SHP77 (cell line): Measurements from ENCODE around the gene SUSD1.

Experiments
- DNase-seq, 2 experiments: peaks; one replicate each; lab custom pipeline; 2025; lab: John Stamatoyannopoulos, UW

The SUSD1 gene

DNA sequence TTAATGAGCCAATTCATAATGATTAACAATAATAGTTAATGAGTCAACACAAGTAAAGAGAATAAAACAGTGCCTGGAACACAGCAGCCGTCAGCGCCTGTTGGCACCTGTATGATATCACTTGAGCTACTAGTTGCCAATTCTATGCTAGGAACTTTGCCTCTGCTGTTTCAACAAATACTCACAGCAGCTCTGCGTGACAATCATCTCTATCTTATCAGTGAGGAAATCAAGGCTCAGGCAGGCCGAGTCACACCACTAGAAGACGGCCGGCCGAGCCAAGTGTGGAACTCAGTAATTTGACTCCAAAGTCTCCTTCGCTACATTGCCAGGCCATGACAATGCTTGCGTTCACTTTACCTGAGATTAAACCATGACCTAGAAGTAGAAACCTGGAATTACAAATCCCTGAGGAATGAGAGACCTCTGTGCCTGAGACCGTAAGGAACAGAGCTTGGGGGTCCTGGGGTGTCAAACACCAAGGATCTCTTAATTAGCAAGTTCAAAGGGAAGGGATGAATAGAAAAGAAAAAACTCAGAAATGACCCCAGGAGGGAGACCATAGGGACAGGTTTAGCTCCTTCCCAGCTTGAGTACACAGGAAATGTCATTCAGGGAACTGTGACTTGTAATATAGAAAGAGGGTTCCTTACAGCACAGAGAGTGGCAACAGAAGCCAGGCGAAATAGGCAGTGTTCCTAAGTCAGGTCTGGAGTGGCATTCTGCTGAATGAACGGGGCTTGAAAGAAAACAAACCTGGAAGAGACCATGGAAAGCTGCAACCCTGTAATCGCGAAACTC lies 109.1 kb downstream of the SUSD1 start:
- DNase-seq, result no peak

DNA sequence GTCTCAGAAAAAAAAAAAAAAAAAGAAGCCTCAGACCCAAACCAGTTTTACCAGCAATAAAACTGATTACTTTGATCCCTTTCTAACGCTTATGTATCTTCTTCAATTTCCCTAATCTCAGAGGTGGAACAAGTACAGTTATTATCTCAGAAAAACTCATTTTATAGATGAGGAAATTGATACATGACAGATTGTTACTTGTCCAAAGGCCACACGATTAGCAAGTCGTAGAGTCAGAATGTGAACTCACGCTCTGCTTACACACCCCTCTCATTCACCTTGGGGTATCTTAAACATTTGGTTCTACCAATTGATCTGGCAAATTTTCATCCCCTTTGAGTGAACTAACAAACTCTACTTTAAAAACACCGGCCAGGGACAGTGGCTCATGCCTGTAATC lies 110.2 kb downstream of the SUSD1 start:
- no peak for DNase-seq

DNA sequence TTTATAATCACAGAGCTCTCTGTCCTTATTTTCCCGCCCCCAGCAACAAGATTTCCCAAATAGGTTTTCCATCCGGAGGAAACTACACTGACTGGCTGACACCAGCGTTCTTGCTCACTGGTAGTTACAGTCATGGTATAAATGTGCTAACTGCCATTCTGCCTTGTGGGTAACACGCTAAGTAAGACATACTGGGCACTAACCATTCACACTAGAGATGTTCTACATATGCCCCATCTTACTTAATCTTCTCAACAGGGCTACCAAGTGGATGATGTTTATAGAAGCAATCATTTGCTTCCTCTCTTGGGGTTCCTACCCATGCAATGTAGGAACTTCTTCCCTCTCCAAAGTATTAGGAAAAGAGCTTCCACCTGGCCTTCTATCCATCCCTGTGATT lies 111.5 kb downstream of the SUSD1 start:
- DNase-seq, result no peak

DNA sequence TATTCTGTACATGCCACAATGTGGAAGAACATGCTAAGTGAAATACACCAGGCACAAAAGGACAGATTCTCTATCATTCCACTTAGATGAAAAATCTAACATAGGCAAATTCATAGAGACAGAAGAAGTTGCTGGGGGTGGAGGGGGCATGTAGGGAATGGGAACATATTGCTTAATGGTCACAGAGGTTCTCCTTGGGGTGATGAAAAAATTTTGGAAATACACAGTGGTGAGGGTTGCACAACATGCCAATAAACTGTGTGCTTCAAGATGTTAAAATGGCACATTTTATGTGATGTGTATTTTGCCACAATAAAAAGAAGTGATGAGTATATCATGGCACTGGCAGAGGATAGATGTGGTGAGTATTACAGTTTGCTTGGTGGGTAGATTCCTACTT lies 111.9 kb downstream of the SUSD1 start:
- DNase-seq, result no peak

DNA sequence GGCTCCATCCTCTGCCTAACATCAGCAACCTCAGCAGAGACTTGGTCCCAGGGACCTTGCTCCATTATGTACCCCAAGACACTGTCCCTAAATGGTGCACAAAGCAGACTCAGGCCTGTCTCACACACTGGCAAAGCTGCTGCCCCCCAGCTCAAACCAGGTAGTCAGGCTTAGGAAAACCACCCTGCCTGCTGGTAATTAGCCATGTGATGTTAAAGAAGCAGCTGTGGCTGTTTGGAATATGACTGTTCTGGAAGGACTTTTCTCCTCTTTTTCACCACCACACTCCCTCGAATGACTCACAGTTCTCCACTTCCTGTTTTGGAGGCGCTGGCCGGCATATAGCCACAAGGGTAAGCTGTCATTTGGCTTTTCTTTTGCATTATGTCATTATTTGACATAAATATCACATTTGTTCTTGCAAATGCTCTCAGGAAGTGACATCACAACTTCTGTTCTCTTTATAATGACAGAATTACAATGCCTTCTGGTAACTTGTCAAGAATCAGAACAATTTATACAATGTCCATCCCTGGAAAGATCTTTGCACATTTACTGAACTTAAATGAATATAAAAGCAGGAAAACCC lies 113.9 kb downstream of the SUSD1 start:
- DNase-seq, result peak; percentile 6 to 38

DNA sequence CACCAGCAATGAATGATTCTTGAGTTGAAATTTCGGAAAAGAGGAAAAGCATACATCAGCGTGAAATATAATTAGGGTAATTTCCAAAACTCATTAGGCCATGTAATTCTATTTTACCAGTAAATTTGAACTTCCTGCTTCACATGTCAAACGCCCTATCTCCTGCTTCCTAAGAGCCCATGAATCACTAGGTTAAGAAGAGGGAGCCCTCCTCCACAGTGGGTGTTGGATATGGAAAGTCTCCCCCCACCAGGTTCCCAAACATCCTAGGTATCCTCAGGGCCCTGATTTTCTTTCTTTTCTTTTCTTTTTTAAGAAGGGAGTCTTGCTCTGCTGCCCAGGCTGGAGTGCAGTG lies 115.2 kb downstream of the SUSD1 start:
- no peak for DNase-seq

DNA sequence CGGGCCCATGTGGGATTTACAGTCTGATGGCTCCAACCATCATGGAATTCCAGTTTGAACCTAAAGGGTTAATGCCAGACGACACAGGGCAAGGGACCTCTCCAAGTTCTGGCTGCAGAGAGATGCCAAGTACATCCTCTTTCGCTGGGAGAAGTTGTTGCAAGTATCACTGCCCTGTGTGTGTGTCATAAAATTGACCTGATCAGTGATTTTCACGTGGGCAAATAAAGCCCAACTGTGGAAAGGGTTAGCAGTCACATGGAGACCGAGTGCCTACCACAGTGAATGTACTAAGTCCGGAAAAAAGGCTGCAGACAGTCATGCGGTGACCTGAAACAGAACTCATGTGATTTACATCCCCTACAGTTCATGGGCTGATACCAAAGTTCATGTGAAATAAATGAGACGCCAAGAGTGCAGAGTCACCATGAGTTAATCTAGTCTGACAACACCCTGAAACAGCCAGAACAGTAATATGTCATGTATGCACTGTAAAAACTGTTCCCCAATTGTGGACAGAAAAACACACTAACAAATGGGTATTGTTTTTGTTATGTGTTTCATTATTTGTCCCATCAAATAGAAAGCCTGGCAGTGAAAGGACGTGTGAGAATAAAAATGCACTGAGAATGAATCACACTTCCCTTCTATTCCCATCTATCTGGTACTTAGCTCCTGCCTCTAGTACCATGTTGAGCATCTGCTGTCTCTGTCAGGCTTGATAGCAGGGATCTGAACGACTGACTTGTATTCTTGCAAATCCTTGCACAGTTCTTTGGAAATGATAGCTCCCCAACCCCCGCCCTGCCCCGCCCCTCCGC lies 115.7 kb downstream of the SUSD1 start:
- DNase-seq, result no peak

GRCh38 chr9:112056996-112057395 lies 118.1 kb downstream of the SUSD1 start:
- DNase-seq, result no peak

DNA sequence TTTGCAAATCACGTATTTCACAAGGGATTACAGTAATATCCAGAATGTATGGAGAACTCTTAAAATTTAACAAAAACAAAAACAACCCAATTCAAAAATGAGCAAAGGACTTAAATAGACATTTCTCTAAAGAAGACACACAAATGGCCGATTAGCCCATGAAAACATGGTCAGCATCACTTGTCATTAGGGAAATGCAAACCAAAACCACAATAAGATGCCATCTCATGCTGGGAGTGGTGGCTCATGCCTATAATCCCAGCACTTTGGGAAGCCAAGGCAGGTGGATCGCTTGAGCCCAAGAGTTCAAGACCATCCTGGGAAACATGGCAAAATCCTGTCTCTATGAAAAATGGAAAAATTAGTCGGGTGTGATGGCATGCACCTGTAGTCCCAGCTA lies 120.2 kb downstream of the SUSD1 start:
- no peak for DNase-seq

DNA sequence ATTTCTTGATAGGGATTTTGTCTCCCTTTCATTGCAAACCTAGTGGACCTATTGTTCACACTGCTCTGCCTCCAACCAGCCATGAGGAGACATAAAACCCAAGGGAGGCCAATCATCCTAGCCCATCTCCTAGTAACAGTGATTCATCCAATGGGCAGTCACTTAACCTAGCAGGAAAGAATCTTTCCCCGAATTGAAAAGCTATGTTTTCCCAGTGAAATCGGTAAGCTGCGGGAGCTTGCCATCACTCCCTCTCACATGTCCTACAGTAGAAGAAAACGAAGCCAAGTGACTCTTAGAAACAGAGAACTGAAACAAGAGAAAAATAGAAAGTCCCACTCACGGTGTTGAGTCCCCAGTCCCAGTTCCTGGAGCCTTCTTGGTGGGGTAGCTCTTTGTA lies 123.3 kb downstream of the SUSD1 start:
- no peak for DNase-seq

GRCh38 chr9:112050544-112051475 lies 124.3 kb downstream of the SUSD1 start:
- no peak for DNase-seq

DNA sequence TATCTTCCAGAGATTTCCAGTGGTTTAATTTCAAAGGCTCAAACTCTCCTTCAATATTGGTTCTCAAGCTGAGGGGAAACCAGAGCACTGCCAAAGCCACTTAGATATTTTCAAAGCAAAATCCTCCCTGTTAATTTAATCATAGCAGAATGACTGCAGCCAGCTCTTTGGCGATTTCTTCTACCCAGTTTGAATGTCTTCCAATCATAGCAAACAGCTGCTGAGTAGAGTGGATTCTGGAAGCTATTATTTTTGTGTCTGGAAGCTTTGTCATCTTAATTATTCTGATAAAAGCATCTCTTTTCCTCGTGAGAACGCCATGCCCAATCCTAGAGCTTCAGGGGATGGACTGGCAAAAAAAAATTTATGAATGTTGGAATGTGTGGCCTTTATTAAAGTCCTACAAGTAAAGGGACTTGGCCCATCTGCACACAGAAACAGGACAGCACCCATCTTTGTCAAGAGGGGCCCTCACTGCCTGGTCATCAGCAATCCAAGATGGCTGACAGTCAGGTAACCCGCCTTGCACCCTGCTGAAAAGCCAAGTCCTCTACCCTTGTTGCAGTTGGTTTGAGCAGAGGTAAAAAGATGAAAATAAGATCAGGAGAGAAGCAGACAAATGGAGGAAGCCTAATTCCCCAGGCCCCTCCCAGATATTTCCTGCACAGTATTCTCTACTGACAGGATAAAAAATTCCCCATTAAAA lies 125.1 kb downstream of the SUSD1 start:
- DNase-seq, result no peak

GRCh38 chr9:112048924-112049691 lies 126.0 kb downstream of the SUSD1 start:
- DNase-seq, result no peak

DNA sequence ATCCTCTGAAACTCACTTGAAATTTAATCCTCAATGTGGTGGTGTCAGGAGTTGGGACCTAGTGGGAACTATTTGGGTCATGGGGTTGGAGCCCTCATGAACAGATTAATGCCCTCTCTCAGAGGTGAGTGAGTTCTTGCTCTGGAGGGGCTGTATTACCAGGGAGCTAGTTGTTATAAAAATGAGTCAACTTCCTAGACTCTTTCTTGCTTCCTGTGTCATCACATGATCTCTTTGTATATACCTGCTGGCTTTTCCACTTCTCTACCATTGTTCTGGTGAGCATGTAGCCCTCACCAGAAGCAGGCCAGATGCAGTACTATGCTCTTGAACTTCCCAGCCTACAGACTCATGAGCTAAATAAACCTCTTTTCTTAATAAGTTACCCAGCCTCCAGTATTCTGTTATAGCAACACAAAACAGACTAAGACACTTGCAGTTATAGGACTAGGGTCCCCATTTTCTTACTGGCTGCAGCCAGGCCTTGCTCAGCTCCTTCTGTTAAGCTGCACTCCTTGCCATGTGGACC lies 127.5 kb downstream of the SUSD1 start:
- no peak for DNase-seq

GRCh38 chr9:112046181-112046580 lies 128.9 kb downstream of the SUSD1 start:
- DNase-seq, result no peak

GRCh38 chr9:112044881-112045280 lies 130.2 kb downstream of the SUSD1 start:
- DNase-seq, result no peak

GRCh38 chr9:112044186-112044585 lies 130.9 kb downstream of the SUSD1 start:
- DNase-seq, result no peak

DNA sequence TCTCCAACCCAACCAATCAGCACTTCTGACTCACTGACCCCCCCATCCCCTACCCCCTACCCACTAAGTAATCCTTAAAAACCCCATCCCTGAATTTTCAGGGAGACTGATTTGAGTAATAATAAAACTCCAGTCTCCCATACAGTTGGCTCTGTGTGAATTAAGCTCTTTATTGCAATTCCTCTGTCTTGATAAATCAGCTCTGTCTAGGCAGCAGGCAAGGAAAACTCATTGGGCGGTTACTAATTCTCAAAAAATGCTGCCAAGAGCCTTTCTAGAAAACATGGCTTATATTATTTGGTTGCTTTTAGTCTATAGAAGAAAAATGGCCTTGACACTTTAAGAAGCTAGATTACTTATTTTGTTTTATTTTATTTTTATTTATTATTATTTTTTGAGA lies 131.7 kb downstream of the SUSD1 start:
- no peak for DNase-seq

DNA sequence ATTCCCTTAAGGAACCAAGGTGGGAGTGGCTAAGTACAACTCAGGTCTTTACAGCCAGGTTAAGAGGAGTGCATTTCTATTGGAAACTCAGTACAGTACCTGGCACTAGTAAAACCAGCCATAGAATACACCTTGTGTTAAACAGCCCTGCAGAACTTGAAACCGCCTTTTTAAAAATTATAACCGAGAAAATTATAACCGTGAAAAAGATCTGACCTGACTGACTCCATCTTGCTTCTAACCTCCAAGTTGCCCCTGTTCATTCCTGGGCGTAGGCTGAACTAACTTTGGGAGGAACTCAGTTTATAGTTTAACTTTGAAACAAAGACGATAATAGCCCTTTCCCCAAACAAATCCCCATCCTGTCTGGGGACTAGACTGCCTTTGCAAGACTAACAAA lies 132.3 kb downstream of the SUSD1 start:
- DNase-seq, result no peak

GRCh38 chr9:112042244-112042638 lies 132.9 kb downstream of the SUSD1 start:
- DNase-seq, result no peak
